Activated naive CD4-positive, alpha-beta T cell treated with anti-CD3 and anti-CD28 coated beads, Interleukin-2, amount 50 U/mL, for 72 hours (primary cell): ENCODE data around the gene CHRDL2. TPM values are rescaled to one million over a fixed set of nuclear protein-coding genes. Genes with fewer than 3 reads are reported as not detected.
"Not testable (repeated sequence)": the region's sequence is repeated elsewhere in the genome, so short reads cannot be mapped to it uniquely, and the experiment has no call there.

Experiments used
- ATAC-seq, 2 donors: fragments of 150-1000 bp; cut with Tn5 transposase; 2 replicates each; pipeline ENCODE4 v1.10.0; 2021; ENCODE audit warnings: mild to moderate bottlenecking in 2 of 2, moderate library complexity in 2 of 2
- DNase-seq, 2 donors: peaks; one replicate each; pipeline ENCODE4 v3.0.0; 2021 to 2022; ENCODE audit warnings: low spot score in 2 of 2
- H3K27ac Mint-ChIP-seq, 2 donors: one replicate each; pipeline ENCODE4 v1.8.0; 2022; ENCODE audit warnings: mild to moderate bottlenecking in 2 of 2, mixed read lengths in 2 of 2
- H3K36me3 Mint-ChIP-seq, 2 donors: one replicate each; pipeline ENCODE4 v1.8.0; 2022; ENCODE audit warnings: mixed read lengths in 2 of 2
- H3K9me3 Mint-ChIP-seq, 2 donors: one replicate each; pipeline ENCODE4 v1.8.0; 2022; ENCODE audit warnings: mixed read lengths in 2 of 2
- total RNA-seq, 2 donors: library from RNA; stranded (reverse); gene quantifications; one replicate each; pipeline ENCODE4 v1.2.3, GENCODE V29; 2022

The CHRDL2 gene, protein sequence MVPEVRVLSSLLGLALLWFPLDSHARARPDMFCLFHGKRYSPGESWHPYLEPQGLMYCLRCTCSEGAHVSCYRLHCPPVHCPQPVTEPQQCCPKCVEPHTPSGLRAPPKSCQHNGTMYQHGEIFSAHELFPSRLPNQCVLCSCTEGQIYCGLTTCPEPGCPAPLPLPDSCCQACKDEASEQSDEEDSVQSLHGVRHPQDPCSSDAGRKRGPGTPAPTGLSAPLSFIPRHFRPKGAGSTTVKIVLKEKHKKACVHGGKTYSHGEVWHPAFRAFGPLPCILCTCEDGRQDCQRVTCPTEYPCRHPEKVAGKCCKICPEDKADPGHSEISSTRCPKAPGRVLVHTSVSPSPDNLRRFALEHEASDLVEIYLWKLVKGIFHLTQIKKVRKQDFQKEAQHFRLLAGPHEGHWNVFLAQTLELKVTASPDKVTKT
- not detected for total RNA-seq

DNA sequence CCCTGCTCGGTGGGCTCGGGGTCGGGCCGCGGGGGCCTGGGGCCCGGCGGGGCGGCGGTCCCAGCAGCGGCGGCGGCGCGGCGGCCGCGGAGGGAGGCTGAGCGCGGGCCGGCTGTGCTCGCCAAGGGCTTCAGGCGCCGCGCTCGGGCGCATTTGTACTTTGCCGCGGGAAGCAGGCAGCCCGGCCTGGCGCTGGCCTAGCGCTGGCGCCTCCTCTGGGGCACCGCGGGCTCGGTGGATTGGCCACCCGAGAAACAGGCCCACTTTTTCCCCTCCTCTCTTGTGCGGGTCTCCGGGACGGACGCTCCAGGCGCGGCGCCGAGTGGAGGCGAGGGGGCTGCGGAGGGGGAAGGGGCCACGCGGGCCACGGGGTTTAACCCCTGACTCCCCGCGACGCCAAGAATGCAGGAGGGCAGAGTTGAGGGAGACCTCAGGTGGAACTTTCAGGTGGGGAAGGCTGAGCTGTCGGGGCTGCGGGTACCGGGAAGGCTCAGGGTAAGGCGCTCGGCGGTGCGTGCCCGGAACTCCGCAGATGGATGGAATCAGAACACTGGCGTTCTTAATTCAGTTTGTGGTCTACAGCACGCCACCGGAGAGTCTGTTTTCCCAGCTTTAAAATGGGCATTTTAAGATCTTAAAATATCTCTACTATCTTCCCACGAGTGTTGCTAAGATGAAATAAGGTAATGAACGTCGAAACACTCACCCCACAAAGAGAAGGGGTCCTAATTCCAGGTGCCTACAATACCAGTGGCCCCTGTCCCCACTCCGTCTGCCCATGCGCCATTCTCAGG lies at the start of gene CHRDL2:
Gene CHRDL2 (minus strand): TSS at position 126 of the 794 bp plus-strand sequence. CDS start 538 bp downstream, outside the sequence.
- DNase-seq (no peak), ATAC-seq (no peak)
- Mint-ChIP-seq H3K9me3 (no peaks in the 10 kb centered on the region), H3K36me3 (no peaks in the 10 kb centered on the region), H3K27ac (no peak within 1 kb of the TSS)

DNA sequence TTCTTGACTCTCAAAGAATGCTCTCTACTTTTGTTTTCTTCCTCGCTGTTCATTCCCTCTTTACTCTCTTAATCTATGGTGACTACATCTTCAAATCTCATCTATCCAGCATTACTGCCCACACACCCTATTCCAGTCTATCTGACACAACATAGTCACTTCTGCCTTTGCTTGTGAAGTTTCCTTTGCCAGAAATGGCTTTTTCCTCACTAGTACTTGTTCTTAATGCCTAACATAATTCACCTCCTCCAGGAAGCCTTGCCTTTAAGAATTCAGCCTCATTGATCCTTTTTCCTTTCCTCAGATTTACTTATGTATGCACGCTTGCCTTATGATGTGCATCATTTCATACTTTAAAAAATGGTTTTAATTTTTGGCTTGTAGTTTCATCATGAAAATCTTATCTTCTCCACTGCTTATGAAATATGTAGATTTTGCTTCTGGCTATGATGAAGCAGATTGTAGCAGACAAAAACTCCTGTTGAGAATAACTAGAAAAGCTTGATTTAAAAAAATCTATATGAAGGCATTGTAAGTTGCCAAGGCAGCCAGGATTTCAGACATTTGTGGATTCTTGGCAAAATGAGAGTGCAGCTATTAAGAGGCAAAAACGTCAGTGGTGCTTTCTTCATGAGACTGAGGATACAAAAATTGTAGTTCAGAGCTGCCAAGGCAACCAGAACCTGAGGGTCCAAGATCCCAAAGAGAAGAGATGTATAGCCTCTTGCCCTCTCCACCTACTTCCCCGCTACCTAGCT lies 49.2 kb upstream of the CHRDL2 start:
- H3K9me3 Mint-ChIP-seq, result no peaks in the 10 kb centered on the region
- ATAC-seq, result no peak
- H3K36me3 Mint-ChIP-seq, result no peaks in the 10 kb centered on the region

DNA sequence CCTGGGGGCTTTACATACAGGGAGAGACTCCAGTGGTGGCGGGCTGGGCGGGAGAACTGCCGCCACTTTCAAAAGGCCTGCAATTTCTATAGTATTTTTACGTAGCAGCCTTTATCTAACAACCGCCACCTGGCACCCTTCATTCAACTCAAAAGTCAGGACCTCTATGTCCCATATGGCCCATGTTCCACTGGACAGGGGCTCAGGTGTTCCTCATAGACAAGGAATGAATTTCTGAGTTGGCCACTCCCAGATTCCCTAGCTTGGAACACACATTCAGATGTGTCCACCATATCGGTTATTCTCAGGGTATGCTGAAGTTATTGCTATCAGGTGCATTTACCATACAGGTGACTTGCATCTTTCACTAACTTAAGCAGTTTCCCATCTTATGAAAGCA lies 47.4 kb upstream of the CHRDL2 start:
- H3K36me3 Mint-ChIP-seq, result no peaks in the 10 kb centered on the region
- no peak for DNase-seq

More for the DNA sequence above, 49.2 kb upstream of the CHRDL2 start:
- no peak for DNase-seq
- H3K27ac Mint-ChIP-seq, result no peak overlapping the region

DNA sequence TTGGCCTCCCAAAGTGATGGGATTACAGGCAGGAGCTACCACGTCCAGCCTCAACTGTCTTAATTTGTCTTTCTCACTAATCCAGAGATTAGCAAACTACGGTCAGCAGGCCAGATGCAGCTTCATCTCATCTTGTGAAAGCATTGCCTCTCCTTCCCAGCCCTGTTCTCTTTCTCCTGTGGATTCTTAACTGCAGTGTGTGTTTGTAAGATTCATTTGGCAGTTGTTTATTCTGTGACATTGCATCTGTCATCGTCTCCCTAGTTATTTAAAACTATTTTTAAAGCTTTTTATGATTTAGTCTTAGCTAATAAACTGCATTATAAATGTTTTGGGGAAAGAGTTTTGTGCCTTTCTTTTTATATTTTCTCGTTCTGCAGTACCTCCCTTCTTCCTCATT lies 46.7 kb upstream of the CHRDL2 start:
- Mint-ChIP-seq H3K9me3 (no peaks in the 10 kb centered on the region), H3K27ac (no peak overlapping the region), H3K36me3 (no peaks in the 10 kb centered on the region)
- ATAC-seq, result no peak
- no peak for DNase-seq

More for the DNA sequence above, 47.4 kb upstream of the CHRDL2 start:
- Mint-ChIP-seq H3K27ac (no peak overlapping the region), H3K9me3 (no peaks in the 10 kb centered on the region)
- no peak for ATAC-seq

DNA sequence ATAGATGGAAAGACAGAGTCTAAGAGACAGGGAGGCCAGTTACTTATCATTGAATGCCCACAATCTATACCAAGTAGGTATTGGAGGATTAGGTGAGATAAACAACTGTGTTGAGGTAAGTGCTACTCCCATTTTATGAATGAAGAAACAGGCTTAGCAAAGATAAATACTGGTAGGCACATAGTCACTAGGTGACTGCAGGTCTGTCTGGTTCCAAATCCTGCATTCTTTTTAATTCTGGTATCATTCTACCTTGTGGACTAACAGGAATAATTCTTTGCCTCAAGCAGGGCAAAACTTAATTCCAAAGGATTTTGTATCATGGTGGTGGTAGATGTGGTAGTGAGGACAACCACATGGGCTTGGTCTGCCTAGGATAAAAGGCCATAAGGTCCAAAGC lies 45.8 kb upstream of the CHRDL2 start:
- DNase-seq (no peak), ATAC-seq (no peak)
- H3K9me3 Mint-ChIP-seq, result no peaks in the 10 kb centered on the region
- H3K27ac Mint-ChIP-seq, result no peak overlapping the region
- H3K36me3 Mint-ChIP-seq, result no peaks in the 10 kb centered on the region

DNA sequence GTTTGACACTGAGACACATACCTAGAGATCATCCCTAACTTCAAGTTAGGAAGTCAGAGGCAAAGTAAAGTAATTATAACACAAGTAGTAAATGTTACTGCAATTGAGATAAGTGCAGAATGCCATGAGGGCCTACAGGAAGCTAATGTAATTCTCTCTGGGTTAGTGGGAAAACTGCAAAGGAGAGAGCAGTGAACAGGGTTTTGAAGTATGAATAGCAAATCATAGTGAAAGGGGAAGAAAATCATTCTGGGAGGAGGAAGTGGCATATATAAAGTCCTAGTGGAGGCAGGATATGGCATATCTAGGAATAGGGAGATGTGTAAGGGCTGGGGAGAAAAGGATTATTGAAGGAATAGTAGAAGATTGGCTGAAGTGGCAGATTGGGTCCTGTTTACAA lies 45.3 kb upstream of the CHRDL2 start:
- Mint-ChIP-seq H3K36me3 (no peaks in the 10 kb centered on the region), H3K27ac (no peak overlapping the region), H3K9me3 (no peaks in the 10 kb centered on the region)
- DNase-seq (no peak), ATAC-seq (no peak)

DNA sequence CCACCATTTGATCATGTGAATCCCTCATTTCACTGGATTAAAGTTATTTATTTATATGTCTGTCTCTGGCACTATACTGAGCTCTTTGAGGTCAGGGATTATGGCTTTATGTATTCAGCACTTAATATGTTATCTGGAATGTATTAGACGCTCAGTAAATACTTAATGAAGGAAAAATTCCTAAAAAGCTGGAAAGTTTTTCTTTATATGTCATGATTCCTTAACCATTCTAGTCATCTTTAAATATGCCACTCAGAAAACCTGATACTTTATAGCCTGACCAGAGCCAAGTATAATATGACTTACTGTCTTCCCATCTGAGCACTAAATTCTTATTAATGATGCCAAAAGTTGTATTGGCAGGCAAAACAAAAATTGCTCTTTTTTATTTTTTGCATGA lies 44.5 kb upstream of the CHRDL2 start:
- DNase-seq (no peak), ATAC-seq (no peak)
- Mint-ChIP-seq H3K27ac (no peak overlapping the region), H3K9me3 (no peaks in the 10 kb centered on the region), H3K36me3 (no peaks in the 10 kb centered on the region)

DNA sequence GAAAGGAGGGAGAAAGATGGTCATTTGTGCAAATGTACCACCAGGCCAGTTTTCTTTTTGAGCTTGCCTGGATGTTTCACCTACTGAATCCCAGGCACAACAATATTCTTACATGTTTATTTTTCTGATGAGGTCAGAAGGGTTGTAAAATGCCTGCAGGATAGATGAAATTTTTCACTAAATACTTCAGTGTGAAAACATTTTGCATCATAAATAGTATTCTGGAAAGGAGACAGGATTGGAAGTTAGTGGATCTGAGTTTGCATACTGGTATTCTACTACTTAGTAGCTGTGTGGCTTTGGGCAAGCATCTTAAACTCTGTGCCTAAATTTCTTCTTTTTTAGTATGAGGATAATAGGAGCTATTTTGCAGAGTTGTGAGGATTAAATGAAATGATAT lies 42.2 kb upstream of the CHRDL2 start:
- Mint-ChIP-seq H3K27ac (no peak overlapping the region), H3K9me3 (no peaks in the 10 kb centered on the region), H3K36me3 (no peaks in the 10 kb centered on the region)
- no peak for DNase-seq
- ATAC-seq, result no peak

DNA sequence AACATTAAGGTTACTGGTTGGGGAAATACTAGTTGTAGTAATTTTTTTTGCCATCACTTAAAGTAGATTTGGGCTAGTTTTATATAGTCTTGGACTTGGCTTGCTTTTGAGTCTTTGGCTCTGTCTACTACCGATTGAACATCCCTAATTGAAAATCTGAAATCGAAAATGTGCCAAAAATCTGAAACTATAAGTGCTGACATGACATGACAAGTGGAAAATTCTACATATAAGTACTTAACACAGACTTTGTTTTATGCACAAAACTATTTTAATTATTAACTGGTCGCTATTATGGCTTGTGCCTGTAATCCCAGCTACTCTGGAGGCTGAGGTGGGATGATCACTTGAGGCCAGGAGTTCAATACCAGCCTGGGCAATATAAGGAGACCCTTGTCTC lies 39.9 kb upstream of the CHRDL2 start:
- no peak for ATAC-seq
- Mint-ChIP-seq H3K9me3 (no peaks in the 10 kb centered on the region), H3K27ac (no peak overlapping the region), H3K36me3 (no peaks in the 10 kb centered on the region)
- DNase-seq, result no peak

DNA sequence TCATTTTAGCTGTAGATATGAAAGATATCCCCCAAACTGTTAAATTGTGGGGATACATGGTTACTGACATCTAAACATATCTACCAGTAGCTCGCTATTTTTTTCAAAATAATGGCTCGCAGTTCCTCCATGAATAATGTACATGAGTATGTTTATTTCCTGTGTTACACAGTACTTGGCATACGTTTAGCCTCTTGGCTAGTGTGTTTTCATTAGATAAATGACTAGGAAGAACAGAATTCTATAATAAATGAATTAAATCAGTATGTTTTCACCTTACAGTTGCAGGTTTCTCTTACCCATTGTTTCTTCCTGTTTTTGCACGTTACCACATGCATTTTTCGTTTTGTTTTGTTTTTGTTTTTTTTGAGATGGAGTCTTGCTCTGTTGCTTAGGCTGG lies 39.2 kb upstream of the CHRDL2 start:
- ATAC-seq (no peak), DNase-seq (no peak)
- H3K9me3 Mint-ChIP-seq, result no peaks in the 10 kb centered on the region
- no peak overlapping the region for H3K27ac Mint-ChIP-seq
- H3K36me3 Mint-ChIP-seq, result no peaks in the 10 kb centered on the region

DNA sequence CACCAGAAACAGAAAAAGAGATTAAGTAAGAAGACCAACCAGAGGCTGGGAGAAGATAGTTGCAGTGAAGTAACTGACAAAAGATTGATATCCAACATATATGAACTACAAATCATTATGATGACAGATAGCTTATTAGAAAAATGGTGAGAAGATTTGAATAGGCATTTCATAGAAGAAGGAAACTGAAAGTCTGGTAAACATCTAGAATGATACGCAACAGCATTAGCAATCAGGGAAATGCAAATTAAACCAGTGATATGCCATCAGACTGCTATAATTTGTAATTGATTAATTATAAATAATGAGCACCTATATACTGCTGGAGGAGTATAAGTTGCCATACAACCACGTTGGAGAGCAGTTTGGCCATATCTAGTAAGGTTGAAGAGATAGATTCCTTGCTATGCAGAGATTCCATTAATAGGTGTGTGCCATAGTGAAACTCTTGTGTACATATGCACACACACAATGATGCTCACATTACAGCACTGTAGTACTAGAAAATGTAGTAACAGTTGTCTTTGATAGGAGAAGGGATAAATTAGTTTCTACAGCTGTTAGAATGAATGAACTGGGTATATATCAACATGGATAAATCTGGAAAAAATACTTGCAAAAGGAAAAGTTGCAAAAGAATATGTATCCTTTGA lies 38.0 kb upstream of the CHRDL2 start:
- DNase-seq (no peak), ATAC-seq (no peak)
- Mint-ChIP-seq H3K9me3 (no peaks in the 10 kb centered on the region), H3K27ac (no peak overlapping the region), H3K36me3 (peaks cover 0 to 6% of the 10 kb centered on the region in 2 donors)

DNA sequence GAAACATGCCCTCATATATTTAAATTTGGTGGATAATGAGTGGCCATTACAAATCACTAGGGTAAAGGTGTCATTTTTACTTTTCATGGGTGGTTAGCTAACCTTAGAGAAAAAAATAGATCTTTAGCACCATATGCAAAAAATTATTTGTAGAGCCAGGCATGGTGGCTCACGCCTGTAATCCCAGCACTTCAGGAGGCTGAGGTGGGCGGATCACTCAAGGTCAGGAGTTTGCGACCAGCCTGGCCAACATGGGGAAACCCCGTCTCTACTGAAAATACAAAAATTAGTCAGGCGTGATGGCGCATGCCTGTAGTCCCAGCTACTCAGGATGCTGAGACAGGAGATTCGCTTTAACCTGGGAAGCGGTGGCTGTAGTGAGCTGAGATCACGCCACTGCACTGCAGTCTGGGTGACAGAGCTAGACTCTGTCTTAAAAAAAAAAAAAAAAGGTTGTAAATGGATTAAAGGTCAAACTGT lies 37.0 kb upstream of the CHRDL2 start:
- H3K27ac Mint-ChIP-seq, result peak overlapping the region in 1 of 2 donors; percentile 59
- ATAC-seq, result peak; percentile 32 to 83
- not testable (repeated sequence) for DNase-seq, H3K9me3 Mint-ChIP-seq
- peaks cover 7 to 16% of the 10 kb centered on the region in 2 donors for H3K36me3 Mint-ChIP-seq

DNA sequence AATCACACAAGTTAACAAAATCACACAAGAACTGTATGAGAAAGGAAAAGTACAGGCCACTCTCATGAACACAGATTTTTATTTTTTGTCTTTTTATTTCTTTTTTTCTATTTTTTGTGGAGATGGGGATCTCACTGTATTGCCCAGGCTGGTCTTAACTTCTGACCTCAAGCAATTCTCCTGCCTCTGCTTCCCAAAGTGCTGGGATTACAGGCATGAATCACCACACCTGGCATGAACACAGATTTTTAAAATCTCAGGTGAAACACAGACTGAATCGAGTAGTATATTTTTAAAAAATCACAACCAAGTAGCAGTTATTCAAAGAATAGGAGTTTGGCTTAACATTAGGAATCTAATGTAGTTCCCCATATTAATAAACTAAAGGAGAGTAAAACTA lies 35.7 kb upstream of the CHRDL2 start:
- ATAC-seq, result no peak
- peaks cover 11 to 26% of the 10 kb centered on the region in 2 donors for H3K36me3 Mint-ChIP-seq
- no peak overlapping the region for H3K27ac Mint-ChIP-seq

DNA sequence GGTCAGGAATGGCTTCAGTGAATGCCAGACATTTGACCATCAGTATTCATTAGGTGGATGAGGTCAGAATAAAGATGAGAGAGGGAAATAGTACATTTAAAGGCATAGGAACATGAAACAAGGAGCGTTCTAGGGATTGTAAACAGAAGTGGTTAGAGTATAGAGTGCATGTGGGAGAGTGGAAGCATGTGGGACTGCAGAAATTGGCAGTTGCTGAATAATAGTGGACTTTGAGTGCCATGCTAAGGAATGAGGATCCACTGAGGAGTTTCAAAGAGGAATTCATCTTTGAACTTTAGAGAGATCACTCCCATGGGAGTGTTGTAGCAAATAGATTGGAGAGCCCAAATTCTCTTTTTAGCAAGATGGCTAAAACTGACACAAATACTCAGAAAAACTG lies 25.3 kb upstream of the CHRDL2 start:
- no peak overlapping the region for H3K27ac Mint-ChIP-seq
- ATAC-seq (no peak), DNase-seq (no peak)
- peaks cover 6 to 7% of the 10 kb centered on the region in 2 donors for H3K36me3 Mint-ChIP-seq
- peaks cover 5 to 6% of the 10 kb centered on the region in 2 donors for H3K9me3 Mint-ChIP-seq

More for the DNA sequence above, 35.7 kb upstream of the CHRDL2 start:
- no peak for DNase-seq
- H3K9me3 Mint-ChIP-seq, result no peaks in the 10 kb centered on the region

DNA sequence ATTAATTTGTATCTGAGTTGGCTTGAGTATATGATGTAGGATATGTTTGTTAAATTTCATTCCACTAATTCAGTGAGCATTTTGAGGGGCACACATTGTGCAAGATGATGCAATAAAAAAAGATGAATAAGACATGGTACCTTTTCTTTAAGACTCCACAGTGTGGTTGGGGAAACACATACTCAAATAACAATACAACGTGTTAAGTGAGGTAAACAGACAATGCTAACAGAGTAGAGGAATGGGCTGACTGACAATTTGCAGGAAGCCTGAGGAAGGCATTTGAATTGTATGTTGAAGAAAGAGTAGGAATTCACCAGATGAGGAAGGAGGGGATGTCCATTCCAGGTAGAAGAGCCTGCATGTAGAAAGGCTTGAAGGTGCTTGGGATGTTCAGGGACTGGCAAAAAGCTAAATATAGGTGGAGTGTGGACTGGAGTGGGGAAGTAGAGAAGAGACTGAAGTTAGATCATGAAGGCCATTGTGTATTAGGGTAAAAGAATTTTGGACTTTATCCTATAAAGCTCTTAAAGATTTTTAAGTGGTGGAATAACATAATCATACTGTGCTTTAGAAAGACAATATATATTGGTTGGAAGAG lies 24.3 kb upstream of the CHRDL2 start:
- H3K36me3 Mint-ChIP-seq, result peaks cover 6 to 7% of the 10 kb centered on the region in 2 donors
- DNase-seq (no peak), ATAC-seq (peak in 1 of 2 donors; percentile 24)
- H3K27ac Mint-ChIP-seq, result no peak overlapping the region
- peaks cover 5 to 6% of the 10 kb centered on the region in 2 donors for H3K9me3 Mint-ChIP-seq
